WERI-Rb-1 (cell line): ENCODE measurements around the gene NELL2.

Experiments
- DNase-seq: peaks from one replicate; pipeline ENCODE4 v3.0.0-alpha.2; 2020
- H3K27ac ChIP-seq: fragments of 250-450 bp; sonication (Bioruptor Pico); 2 replicates; pipeline ENCODE4 v1.5.1; 2020; ENCODE audit warnings: mild to moderate bottlenecking, moderate library complexity
- H3K27me3 ChIP-seq: fragments of 250-450 bp; sonication (Bioruptor Pico); 2 replicates; pipeline ENCODE4 v1.5.1; 2021; ENCODE audit warnings: mild to moderate bottlenecking, low read depth, moderate library complexity; ENCODE audit not compliant: insufficient read depth, severe bottlenecking
- H3K36me3 ChIP-seq: fragments of 250-450 bp; sonication (Bioruptor Pico); 2 replicates; pipeline ENCODE4 v1.5.1; 2020; ENCODE audit warnings: mild to moderate bottlenecking, moderate library complexity
- H3K4me3 ChIP-seq: 2 replicates; pipeline ENCODE4 v1.5.1; 2011; ENCODE audit warnings: low read depth, mild to moderate bottlenecking, control low read depth, low read length
- H3K9me3 ChIP-seq: fragments of 250-450 bp; sonication (Bioruptor Pico); 2 replicates; pipeline ENCODE4 v1.5.1; 2021; ENCODE audit warnings: mild to moderate bottlenecking, moderate library complexity; ENCODE audit not compliant: severe bottlenecking
- TF ChIP-seq, protein P1 (sequence below): IDR thresholded peaks from 2 replicates; pipeline ENCODE4 v1.5.1; 2011; ENCODE audit warnings: low read depth, mild to moderate bottlenecking, control low read depth, inconsistent platforms, low read length

NELL2 gene

DNA sequence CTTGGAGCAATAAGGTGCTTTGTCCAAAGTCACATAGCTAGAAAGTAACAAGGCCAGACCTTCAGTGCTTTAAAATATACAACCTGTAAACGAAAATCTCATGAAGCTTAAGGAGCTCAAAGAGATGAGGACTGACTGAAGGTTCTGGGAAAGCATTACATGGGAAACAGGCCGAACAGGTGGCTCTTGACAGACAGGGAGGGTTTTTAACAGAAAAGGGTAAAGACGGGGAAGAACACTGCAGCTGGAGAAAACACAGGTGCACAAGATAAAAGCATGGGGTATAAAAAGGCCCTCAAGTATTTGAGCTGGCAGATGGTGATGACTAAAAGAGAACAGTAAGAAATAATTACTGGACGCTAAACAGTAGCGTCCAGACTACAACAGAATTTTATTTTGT is 257.2 kb downstream of the NELL2 start:
- Histone ChIP-seq H3K27me3 (no peaks in the 10 kb centered on the region), H3K9me3 (no peaks in the 10 kb centered on the region), H3K36me3 (no peaks in the 10 kb centered on the region), H3K27ac (peak overlapping the region; percentile 15), H3K4me3 (no peak overlapping the region)
- TF ChIP-seq, protein P1, sequence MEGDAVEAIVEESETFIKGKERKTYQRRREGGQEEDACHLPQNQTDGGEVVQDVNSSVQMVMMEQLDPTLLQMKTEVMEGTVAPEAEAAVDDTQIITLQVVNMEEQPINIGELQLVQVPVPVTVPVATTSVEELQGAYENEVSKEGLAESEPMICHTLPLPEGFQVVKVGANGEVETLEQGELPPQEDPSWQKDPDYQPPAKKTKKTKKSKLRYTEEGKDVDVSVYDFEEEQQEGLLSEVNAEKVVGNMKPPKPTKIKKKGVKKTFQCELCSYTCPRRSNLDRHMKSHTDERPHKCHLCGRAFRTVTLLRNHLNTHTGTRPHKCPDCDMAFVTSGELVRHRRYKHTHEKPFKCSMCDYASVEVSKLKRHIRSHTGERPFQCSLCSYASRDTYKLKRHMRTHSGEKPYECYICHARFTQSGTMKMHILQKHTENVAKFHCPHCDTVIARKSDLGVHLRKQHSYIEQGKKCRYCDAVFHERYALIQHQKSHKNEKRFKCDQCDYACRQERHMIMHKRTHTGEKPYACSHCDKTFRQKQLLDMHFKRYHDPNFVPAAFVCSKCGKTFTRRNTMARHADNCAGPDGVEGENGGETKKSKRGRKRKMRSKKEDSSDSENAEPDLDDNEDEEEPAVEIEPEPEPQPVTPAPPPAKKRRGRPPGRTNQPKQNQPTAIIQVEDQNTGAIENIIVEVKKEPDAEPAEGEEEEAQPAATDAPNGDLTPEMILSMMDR: no peak
- DNase-seq: peak; percentile 30

DNA sequence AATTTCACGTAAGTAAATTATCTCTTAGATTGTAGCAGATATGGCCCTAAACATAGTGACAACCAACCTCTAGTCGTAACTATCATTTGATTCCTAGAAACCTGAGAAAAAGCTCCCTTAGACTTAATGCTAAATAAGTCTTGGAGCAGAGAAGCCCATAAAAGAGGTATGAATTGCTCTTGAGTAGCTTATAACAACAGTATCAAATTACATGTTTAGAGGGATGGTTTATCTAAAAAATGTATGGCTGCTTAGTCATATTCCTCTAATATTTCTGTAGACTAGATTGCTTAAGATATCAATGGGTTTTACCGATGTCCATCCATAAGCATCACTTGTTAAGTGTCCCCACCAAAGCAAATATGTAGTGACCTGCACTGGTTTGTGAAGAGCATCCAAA is 259.7 kb downstream of the NELL2 start:
- Histone ChIP-seq H3K27me3 (no peaks in the 10 kb centered on the region), H3K36me3 (no peaks in the 10 kb centered on the region), H3K9me3 (no peaks in the 10 kb centered on the region), H3K4me3 (no peak overlapping the region), H3K27ac (no peak overlapping the region)
- TF ChIP-seq, protein P1: no peak
- DNase-seq: no peak

DNA sequence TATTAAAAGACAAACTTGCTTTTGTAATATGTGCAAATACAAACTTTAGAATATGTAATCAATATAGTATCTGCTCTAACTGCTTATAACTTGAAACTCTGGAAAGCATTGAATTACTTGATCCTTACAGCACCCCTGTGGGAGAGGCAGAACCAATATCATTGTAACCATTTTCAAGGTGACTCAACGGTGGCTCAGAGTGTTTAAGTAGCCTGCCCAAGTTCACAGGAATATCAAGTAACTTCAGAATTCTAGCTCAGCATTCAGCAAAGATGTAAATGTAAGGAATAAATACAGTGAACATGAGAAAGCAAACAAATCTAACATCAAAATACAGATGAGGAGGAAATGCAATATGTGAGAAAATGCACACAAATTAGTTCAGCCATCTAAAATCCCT is 264.6 kb downstream of the NELL2 start:
- DNase-seq: no peak
- no peaks in the 10 kb centered on the region for H3K9me3 ChIP-seq
- H3K27ac ChIP-seq: no peak overlapping the region
- H3K36me3 ChIP-seq: no peaks in the 10 kb centered on the region; the same call in 1 of the 2 replicates
- TF ChIP-seq, protein P1: no peak
- no peaks in the 10 kb centered on the region for H3K27me3 ChIP-seq
- no peak overlapping the region for H3K4me3 ChIP-seq

DNA sequence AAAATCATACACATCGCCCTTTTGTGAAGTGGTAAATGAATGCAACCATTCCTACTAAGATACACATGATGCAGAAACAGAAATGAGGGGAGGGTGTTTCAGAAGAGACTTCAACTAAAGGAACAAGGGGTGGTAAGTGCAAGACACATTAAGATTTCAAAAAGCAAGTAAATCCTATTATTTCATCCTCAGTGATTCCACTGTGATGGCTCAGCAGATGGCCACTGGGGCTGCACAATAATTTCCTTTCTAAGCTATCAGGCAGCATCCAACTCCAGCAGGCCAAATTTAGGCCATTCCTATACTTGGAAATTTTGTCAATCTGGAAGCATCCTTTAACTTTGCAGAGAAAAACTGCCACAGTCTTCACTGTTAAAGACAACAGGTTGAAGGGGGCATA is 272.4 kb downstream of the NELL2 start:
- TF ChIP-seq, protein P1: no peak
- Histone ChIP-seq H3K27me3 (no peaks in the 10 kb centered on the region), H3K4me3 (no peak overlapping the region), H3K36me3 (peaks cover 4% of the 10 kb centered on the region), H3K9me3 (no peaks in the 10 kb centered on the region), H3K27ac (no peak overlapping the region)
- no peak for DNase-seq

DNA sequence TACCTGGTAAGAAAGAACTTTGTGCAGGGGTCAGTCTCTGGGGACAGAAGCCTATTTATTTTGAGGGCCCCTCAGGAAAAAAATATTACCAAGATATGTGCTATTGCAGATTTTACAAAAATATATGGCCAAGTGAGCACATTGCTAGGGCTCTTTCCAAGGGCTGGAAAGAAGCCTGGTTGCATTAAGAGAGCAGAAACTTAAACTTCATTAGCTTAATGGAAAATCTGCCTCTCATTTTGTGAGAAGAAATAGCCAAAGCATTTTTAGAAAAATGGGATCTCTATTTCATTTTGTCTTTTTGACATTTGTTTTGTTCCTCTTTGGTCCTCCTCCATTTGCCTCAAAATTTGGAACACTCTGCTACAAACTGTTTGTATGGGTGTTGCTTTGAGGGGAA is 283.5 kb downstream of the NELL2 start:
- TF ChIP-seq, protein P1: no peak
- no peak for DNase-seq
- H3K9me3 ChIP-seq: no peaks in the 10 kb centered on the region
- no peak overlapping the region for H3K4me3 ChIP-seq
- no peaks in the 10 kb centered on the region for H3K36me3 ChIP-seq
- no peak overlapping the region for H3K27ac ChIP-seq
- no peaks in the 10 kb centered on the region for H3K27me3 ChIP-seq

DNA sequence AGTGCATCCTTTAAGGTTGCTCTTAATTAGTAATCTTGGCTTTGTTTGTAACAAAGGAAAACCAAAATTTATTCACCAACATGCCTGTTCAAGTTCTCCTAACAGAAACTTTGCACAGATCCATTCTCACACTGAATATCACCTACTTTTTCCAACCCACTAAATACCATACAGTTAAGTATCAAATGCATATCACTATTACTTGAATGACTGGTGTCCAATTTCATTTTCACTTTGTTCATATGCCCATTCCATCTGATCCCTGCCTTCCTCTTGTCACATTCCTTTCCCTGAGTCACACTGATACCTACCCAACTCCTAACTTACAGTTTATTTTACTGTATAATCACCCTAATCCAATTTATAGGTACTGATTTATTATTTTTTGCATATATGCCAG is 286.4 kb downstream of the NELL2 start:
- Histone ChIP-seq H3K36me3 (no peaks in the 10 kb centered on the region), H3K27ac (no peak overlapping the region), H3K27me3 (no peaks in the 10 kb centered on the region), H3K4me3 (no peak overlapping the region), H3K9me3 (no peaks in the 10 kb centered on the region)
- DNase-seq: no peak
- TF ChIP-seq, protein P1: no peak
